Measurements from ENCODE around the gene MYCL. TPM values are rescaled to one million over a fixed set of nuclear protein-coding genes. Genes with fewer than 3 reads are reported as not detected.
A peak's percentile ranks its signal among the peaks of the same experiment; 100 is the strongest.

The MYCL gene
- total RNA-seq, 4 donors from 2014 or later, result 15.4 to 27.6 (median 24.8) TPM

DNA sequence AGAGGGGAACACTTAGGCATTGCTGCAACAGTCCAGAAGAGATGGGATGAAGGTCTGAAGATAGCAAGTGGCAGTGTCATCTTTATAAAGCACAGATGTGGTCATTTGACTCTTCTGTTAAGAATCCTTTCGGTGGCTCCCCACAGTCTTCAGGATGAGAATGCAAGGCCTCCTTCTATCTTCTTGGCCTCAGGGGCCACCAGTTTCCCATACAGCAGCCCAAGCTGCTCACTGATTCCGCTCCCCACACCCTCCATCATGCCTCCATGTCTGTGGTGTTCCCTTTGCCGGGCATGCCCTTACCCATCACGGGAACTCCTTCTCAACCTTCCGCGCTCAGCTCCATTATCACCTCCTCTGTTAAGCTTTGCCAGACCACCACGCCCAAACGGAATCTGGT, 37.1 kb upstream of the MYCL start:
- H3K4me3 ChIP-seq, result no peak overlapping the region
- intact Hi-C loops (cut with DNase I), result no loop called here
- no peaks in the 10 kb centered on the region for H3K36me3 ChIP-seq
- H3K27ac ChIP-seq, result peak overlapping the region in 1 of 4 donors; percentile 9
- H3K9me3 ChIP-seq, result no peaks in the 10 kb centered on the region
- WGBS, 2 donors, result 50 to 52% methylated on average over 8 of the region's 8 CpGs
- peaks cover 0 to 26% (median 0%) of the 10 kb centered on the region in 4 donors for H3K27me3 ChIP-seq
- DNase-seq, result no peak
- H3K4me1 ChIP-seq, result peaks cover 18 to 69% (median 31%) of the 10 kb centered on the region in 3 donors
- TF ChIP-seq POLR2A (IDR thresholded peaks at IDR 0.05), result no peak
- TF ChIP-seq, protein P1, sequence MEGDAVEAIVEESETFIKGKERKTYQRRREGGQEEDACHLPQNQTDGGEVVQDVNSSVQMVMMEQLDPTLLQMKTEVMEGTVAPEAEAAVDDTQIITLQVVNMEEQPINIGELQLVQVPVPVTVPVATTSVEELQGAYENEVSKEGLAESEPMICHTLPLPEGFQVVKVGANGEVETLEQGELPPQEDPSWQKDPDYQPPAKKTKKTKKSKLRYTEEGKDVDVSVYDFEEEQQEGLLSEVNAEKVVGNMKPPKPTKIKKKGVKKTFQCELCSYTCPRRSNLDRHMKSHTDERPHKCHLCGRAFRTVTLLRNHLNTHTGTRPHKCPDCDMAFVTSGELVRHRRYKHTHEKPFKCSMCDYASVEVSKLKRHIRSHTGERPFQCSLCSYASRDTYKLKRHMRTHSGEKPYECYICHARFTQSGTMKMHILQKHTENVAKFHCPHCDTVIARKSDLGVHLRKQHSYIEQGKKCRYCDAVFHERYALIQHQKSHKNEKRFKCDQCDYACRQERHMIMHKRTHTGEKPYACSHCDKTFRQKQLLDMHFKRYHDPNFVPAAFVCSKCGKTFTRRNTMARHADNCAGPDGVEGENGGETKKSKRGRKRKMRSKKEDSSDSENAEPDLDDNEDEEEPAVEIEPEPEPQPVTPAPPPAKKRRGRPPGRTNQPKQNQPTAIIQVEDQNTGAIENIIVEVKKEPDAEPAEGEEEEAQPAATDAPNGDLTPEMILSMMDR (IDR thresholded peaks at IDR 0.05), result no peak

DNA sequence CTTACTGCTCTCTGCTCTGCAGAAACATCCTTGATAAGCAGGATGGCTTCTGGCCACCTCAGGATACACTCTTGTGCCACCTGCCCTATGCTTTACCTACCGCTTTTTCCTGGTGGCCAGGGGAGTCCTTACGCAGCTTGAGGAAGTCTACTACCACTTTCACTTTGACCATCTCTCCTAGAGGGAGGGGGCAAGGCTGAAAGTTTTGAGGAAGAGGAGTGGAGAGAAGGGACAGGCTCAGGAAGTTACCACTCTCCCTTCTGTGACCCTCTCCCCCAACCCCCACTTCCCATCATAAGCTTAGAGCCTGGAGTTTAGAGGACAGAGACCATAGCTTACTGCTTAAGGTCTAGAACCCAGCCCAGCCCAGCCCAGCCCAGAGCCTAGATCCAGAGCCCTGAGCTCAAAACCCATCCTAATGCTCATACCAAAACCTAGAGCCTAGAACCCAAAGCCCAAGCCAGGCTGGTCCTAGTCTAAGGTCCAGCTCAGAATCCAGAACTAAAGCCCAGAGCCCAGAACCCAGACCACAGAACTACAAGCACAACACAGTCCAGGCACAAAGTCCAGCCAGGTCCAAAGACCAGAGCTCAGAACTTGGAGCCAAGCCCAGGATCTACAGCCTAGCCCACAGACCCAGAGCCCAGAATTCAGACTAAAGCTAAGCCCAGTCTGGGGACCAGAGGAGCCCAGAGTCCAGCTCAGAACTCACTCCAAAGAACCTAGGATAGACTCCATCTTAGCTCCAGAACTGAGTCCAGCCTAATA, 35.2 kb upstream of the MYCL start:
- Histone ChIP-seq H3K27ac (peak overlapping the region in 1 of 4 donors; percentile 25), H3K36me3 (no peaks in the 10 kb centered on the region), H3K4me3 (no peak overlapping the region), H3K4me1 (peaks cover 18 to 60% (median 33%) of the 10 kb centered on the region in 3 donors), H3K9me3 (no peaks in the 10 kb centered on the region), H3K27me3 (peaks cover 0 to 18% (median 0%) of the 10 kb centered on the region in 4 donors)
- 79% methylated on average over 2 of the region's 2 CpGs; no CpG with 5 or more reads in 1 of the 2 donors for WGBS, 2 donors
- DNase-seq, result no peak
- intact Hi-C loops (cut with DNase I), result no loop called here
- TF ChIP-seq, protein P1 (IDR thresholded peaks at IDR 0.05), result no peak

DNA sequence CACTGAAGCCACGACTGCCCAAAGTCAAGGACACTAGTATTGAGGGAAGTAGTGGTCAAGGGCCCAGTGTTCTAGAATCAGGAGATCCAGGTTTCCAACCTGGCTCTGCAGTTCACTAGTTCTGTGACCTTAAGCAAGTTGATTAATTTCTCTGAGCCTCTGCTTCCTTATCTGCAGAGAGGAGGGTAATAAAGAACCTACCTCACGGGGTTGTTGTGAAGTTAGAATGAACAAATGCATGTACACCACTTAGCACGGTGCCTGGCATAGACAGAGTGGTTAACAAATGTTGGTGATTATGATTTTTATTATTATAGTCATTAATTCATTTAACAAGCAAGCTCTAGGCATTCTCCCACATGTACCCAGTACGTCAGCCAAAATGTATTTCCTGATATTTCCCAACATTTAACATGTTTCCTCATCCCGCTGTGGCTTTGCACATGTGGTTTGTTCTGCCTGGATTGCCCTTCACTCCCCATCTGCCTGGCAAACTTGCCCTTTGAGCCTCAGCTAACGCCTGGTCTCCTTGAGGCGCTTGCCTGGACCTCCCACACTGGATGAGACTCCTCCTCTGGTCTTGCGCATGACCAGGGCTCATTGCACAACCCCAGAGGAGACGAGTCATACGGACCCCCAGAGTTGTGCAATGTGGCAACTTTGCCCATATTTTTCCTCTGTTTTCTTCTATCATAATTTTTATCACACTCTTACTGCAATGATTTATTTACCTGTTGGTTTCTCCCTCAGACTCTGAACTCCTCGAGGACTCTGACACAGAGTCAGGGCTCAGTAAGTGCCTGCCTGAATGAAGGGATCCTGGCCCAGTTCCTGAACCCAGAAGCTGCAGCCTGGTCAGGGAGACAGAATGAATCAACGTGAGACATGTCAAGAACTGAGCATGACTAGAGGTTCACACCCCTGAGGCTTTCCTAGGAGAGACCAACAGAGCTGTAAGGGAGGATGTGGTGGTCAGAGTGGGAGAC, 32.5 kb upstream of the MYCL start:
- no peak overlapping the region for H3K4me3 ChIP-seq
- H3K4me1 ChIP-seq, result peaks cover 8 to 34% (median 21%) of the 10 kb centered on the region in 3 donors
- H3K27me3 ChIP-seq, result peaks cover 0 to 5% (median 0%) of the 10 kb centered on the region in 4 donors
- H3K27ac ChIP-seq, result peak overlapping the region; percentile 70 to 88 (median 72)
- DNase-seq, result peak; percentile 27
- no peaks in the 10 kb centered on the region for H3K36me3 ChIP-seq
- intact Hi-C loops (cut with DNase I), result no loop called here
- TF ChIP-seq, protein P1 (IDR thresholded peaks at IDR 0.05), result no peak
- TF ChIP-seq POLR2A (IDR thresholded peaks at IDR 0.05), result no peak
- 21 to 31% methylated on average over 9 to 12 of the region's 12 CpGs for WGBS, 2 donors
- no peaks in the 10 kb centered on the region for H3K9me3 ChIP-seq

DNA sequence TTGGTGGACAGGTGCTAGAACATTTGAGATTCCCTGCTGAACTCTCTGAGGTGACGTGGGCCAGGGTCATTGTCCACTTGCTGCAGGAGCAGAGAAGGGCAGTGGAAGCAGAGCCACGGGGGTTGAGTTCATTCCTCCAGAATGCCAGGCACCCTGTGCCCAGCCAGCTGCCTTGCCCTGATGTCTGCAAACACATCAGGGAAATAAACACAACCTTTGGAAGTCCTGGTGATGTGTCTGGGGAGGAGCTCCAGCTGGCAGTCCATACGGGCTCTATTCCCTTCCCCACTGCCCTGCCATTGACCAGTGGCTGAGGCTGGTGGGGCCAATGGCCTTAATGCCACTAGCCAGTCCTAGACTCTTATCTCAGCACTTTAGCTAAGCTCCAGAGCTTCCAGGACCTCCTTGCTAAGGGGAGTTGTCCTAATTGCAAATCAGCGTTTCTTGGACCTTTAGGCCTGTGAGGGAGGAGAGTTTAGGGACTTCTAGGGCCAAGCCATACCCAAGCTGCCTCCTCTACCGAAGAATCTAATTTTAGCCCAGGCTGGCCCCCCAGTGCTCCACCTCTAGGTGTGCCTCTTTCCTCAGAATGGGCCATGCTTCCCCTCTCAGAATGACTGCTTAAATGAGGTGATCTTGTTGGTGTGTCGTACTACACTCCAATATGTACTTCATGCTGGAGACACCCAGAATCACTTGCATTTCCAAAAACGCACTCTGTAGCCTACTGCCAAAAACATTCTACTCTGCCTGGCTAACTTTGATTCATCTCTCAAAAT, 27.3 kb upstream of the MYCL start:
- TF ChIP-seq, protein P1 (IDR thresholded peaks at IDR 0.05), result no peak
- TF ChIP-seq POLR2A (IDR thresholded peaks at IDR 0.05), result no peak
- peaks cover 13 to 48% (median 27%) of the 10 kb centered on the region in 3 donors for H3K4me1 ChIP-seq
- no peaks in the 10 kb centered on the region for H3K36me3 ChIP-seq
- H3K27ac ChIP-seq, result no peak overlapping the region
- H3K4me3 ChIP-seq, result no peak overlapping the region
- H3K9me3 ChIP-seq, result no peaks in the 10 kb centered on the region
- intact Hi-C loops (cut with DNase I), result no loop called here
- no peak for DNase-seq
- peaks cover 0 to 4% (median 0%) of the 10 kb centered on the region in 4 donors for H3K27me3 ChIP-seq
- 68 to 71% methylated on average over 4 to 5 of the region's 7 CpGs for WGBS, 2 donors
